GM18858 (cell line): ENCODE results near the gene C1S.

ENCODE experiments used
- ATAC-seq: cut with Tn5 transposase; IDR thresholded peaks from one replicate; pipeline ENCODE4 v1.9.1; 2021; ENCODE audit not compliant: unreplicated experiment

Gene C1S

GRCh38 chr12:7075518-7075917 lies 15.0 kb downstream of the C1S start:
- ATAC-seq: no peak

DNA sequence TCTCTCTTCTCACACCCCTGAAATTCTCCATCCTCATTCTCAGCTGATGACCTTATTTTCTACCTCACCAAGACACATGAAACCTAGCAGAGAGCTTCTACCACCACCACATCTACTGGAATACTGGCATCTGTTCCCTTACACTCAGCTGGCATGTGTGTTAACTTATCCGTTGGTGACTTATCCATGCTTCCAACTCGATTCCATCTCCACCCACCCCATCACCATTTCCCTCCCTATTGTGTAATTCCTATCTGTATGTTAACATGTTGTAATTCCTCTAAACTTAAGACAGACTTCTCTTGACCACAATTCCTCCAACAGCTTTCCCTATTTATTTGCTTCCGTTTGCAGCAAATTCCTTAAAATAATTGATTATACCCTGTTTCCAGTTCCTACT lies 15.4 kb downstream of the C1S start:
- ATAC-seq: no peak

DNA sequence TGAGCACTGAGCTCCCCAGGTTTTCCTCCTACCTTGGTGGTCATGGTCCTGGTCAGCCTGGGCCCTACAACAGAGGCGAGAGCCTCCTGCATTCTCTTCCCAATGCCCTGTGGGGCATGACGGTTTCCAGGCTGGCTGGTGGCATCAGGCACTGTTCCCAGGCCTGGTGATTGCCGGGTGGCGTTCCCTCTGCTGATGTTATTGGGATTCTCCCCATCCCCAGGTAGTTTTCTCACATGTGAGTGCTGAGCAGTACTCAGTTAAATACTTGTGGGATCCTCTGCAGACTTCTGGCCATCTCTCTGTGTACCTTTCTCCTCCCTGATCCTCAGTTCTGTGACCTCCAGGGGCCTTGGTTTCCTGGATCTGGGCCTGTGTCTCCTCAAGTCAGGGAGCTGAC lies 16.0 kb downstream of the C1S start:
- ATAC-seq: no peak

- ATAC-seq: no peak
Measured at GRCh38 chr12:7078163-7078562, 17.6 kb downstream of the C1S start.

DNA sequence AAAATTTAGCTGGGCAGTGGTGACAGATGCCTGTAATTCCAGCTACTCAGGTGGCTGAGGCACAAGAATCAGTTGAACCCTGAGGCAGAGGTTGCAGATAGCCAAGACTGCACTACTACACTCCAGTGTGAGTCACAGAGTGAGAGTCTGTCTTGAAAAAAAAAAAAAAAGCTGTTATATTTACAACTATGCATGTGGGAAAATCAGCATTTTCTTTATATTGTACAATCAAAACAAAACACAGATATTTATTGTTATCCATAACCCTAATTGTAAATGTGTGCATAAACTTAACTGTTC lies 19.3 kb downstream of the C1S start:
- no peak for ATAC-seq

GRCh38 chr12:7081037-7081436 lies 20.5 kb downstream of the C1S start:
- no peak for ATAC-seq

GRCh38 chr12:7083125-7083524 lies 22.6 kb downstream of the C1S start:
- no peak for ATAC-seq

DNA sequence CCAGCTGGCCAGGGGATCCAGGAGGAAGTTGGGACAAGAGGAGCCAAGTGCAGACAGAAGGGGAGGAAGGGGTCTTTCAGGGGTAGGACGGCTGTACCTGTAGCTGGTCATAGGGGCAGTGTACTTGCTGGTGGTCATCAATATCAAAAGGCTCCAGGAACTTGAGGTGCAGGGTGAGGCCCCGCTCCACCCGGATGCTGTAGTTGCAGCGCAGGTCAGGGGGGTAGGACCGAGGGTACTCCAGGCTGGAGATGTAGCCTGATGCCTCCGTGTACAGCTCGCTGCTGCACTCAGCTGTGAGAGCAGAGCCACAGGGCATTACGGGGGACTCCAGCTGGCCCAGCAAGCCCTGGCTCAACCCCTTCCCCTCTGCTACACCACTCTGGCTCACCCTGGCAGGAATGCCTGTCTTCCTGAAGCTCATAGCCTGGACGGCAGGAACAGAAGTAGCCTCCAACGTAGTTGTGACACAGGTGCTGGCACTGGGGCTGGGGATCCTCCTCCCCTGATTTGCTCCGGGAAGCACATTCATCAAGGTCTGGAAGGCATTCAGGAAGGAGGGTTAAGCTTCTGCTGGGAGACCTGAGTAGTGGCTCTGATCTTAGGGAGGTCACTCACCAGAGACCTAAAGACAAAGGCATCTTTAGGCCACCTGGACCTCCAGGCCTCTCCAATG lies 28.8 kb downstream of the C1S start:
- ATAC-seq: no peak

DNA sequence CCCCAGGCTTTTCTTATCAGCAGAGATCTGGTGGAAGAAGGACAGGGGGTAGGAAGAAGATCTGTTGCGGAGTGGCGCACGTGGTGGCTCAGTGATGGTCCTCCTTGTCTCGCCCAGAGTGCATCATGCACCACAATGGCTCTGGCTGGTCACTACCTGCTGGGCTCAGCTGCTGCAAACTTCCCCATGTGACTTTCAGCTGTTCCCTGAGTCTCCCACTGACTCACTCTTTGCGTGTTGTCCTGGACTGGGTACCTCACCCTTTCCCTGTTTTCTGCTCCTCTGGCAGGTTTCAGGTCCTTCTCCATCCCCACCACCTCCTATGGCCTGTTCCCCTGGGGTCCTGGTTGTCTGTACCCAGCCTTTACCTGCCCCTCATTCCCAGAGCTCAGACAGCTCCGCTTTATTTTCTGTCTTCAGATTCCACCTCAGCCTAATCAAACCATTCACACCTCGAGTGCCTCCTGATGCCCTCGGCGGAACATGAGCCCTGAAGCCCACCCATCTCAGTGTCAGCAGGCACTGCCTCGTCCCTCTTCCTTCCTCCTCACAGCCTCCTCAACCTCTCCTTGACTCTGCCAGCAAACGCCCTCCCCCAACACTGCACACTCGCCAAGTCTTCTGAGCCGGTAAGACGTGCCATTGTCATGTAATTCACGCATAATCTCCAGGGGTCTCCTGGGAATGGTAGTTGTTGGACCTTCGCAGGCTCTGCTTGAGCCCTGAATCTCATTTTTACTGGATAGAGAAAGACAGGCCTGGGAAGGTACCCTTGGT lies 29.9 kb downstream of the C1S start:
- ATAC-seq: no peak

- ATAC-seq: no peak
Measured at GRCh38 chr12:7091171-7091570, 30.7 kb downstream of the C1S start.

DNA sequence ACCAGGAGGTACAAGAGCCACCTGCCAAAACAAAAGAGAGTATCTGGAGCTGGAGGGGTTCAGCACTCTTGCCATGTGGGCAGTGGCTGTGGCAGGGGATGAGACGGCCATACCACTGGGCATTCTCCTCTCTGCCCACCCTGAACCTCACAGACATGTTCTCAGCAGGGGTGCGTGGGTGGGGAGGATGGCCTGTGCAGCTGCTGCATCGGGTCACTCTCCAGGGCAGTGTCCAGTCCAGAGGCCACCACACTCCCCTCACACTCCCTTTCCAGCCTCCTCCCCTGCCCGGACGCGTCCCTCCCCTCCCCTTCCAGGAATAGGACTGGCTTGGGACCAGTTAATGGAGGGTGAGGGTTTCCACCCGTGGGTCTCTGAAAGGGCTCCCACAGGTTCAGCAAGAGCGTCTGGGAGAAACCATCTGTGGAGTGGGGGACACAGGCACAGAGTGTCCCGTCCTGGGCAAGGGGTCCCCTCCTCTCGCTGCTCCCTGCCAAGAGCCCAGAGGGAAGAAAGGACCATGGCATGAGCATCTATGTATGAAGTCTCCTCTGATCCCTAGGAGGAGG lies 31.2 kb downstream of the C1S start:
- no peak for ATAC-seq

GRCh38 chr12:7092229-7092985 lies 31.9 kb downstream of the C1S start, which contains the start of gene C1R:
Gene C1R, minus strand, starts transcription at chr12:7092445. Its CDS starts 57 bp downstream, at chr12:7092388.
- no peak for ATAC-seq

- ATAC-seq: no peak
Measured at GRCh38 chr12:7092986-7093460, 32.5 kb downstream of the C1S start.

DNA sequence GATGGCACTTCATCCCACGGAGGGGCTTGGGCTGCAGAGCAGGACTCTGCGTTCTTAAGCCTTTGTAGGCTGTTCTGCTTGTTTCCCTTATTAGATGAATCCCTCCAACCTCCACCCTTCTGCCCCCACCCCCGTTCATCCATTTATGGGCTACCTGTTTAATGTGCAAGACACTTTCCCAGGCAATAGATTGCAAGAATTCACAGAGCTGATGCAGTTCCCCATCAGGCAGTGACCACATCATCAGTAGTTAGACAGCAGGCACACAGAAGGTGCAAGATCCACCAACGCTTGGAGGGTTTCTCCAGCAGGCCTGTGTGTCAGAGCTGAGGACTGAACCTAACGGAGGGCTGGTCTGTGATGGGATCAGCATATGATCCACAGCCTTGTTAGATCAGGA lies 33.0 kb downstream of the C1S start:
- ATAC-seq: no peak

DNA sequence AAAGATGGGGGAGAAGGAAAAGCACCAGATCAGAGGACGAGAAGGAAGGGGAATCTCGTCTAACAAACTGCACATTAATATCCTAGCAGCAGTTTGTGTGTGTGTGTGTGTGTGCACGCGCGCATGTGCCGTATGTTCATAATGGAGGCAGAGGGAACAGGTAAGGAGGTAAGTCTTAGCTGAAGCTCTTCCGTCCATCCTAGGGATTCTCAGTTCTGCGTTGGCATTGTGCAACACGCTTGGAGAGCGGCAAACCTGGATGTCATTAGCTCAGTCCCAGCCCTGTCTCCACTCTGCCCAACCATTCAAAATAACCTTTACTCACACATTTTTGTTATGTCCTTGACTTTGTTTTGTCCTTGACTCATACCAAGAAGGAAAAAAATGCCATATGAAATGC lies 33.4 kb downstream of the C1S start:
- no peak for ATAC-seq

GRCh38 chr12:7096006-7096932 lies 35.8 kb downstream of the C1S start:
- no peak for ATAC-seq

GRCh38 chr12:7096979-7097378 lies 36.5 kb downstream of the C1S start:
- no peak for ATAC-seq

- no peak for ATAC-seq
Measured at GRCh38 chr12:7099290-7099996, 38.9 kb downstream of the C1S start.

GRCh38 chr12:7100239-7100638 lies 39.7 kb downstream of the C1S start:
- no peak for ATAC-seq
